Activated CD4-positive, alpha-beta memory T cell treated with anti-CD3 and anti-CD28 coated beads, Interleukin-2, amount 10 ng/mL, durations not matched to agents 7 days and 5 days (primary cell): ENCODE results near the gene SHISA9. TPM values are rescaled to one million over a fixed set of nuclear protein-coding genes. Genes with fewer than 3 reads are reported as not detected.

Experiments used
- CTCF ChIA-PET: fragments of 350-600 bp; sonication (Branson Sonifier 250); formaldehyde crosslinking; loops from one replicate; lab custom pipeline; 2021; ENCODE audit warnings: antibody characterized with exemption, inconsistent platforms; lab: Charles Lee
- POLR2A ChIA-PET: fragments of 350-600 bp; sonication (Branson Sonifier 250); formaldehyde crosslinking; loops from one replicate; lab custom pipeline; 2021; ENCODE audit warnings: antibody characterized with exemption; lab: Charles Lee
- DNase-seq: peaks from one replicate; pipeline ENCODE4 v3.0.0-alpha.2; 2020
- H3K27ac Mint-ChIP-seq: one replicate; pipeline ENCODE4 v1.8.0; 2021; ENCODE audit warnings: mild to moderate bottlenecking, mixed read lengths
- H3K27me3 Mint-ChIP-seq: one replicate; pipeline ENCODE4 v1.8.0; 2021; ENCODE audit warnings: mixed read lengths
- H3K36me3 Mint-ChIP-seq: one replicate; pipeline ENCODE4 v1.8.0; 2021; ENCODE audit warnings: low read depth, mixed read lengths
- H3K4me1 Mint-ChIP-seq: one replicate; pipeline ENCODE4 v1.8.0; 2021; ENCODE audit warnings: mixed read lengths
- H3K4me3 Mint-ChIP-seq: one replicate; pipeline ENCODE4 v1.8.0; 2021; ENCODE audit warnings: mild to moderate bottlenecking, mixed read lengths
- H3K9me3 Mint-ChIP-seq: one replicate; pipeline ENCODE4 v1.8.0; 2021; ENCODE audit warnings: mixed read lengths
- total RNA-seq, 2 experiments: library from RNA; stranded (reverse); gene quantifications; one replicate each; pipeline ENCODE4 v1.2.3, GENCODE V29; 2021

The SHISA9 gene
- total RNA-seq, 2 experiments from 2014 or later = 0.08 TPM; not detected in 1

- DNase-seq = no peak
- Mint-ChIP-seq H3K4me1 (no peaks in the 10 kb centered on the region), H3K4me3 (no peak overlapping the region), H3K27me3 (no peaks in the 10 kb centered on the region), H3K9me3 (peaks cover 11% of the 10 kb centered on the region), H3K36me3 (no peaks in the 10 kb centered on the region), H3K27ac (no peak overlapping the region)
- ChIA-PET CTCF (no interaction called here), POLR2A (no interaction called here)
These were observed 182.9 kb downstream of the SHISA9 start for GRCh38 chr16:13084331-13084730.

- POLR2A ChIA-PET = no interaction called here
- H3K9me3 Mint-ChIP-seq = peaks cover 14% of the 10 kb centered on the region
- H3K36me3 Mint-ChIP-seq = no peaks in the 10 kb centered on the region
- no peaks in the 10 kb centered on the region for H3K4me1 Mint-ChIP-seq
- DNase-seq = no peak
- CTCF ChIA-PET = no interaction called here
- no peak overlapping the region for H3K4me3 Mint-ChIP-seq
- no peak overlapping the region for H3K27ac Mint-ChIP-seq
- no peaks in the 10 kb centered on the region for H3K27me3 Mint-ChIP-seq
These were observed 192.3 kb downstream of the SHISA9 start for GRCh38 chr16:13093661-13094060.

DNA sequence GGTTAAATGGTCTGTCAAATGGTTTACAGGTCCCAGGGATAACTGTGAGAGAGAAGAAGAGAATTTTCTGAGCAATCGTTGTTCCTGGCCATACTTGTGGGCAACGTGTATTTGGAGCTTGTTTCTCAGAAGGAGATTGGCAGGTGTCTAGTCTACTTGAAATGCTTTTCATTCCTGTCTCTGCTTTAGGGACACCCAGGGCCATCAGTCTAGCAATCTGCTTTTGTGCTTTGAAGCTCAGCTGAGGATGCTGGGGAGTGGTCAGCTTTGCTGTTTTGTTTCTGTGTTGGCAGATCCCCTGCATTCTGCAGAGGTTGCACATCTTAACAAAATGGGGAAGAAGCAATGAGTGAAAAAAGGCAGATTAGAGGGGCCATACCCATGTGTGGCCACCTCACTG lies 193.7 kb downstream of the SHISA9 start:
- peaks cover 10% of the 10 kb centered on the region for H3K9me3 Mint-ChIP-seq
- ChIA-PET POLR2A (no interaction called here), CTCF (no interaction called here)
- DNase-seq = no peak
- H3K27me3 Mint-ChIP-seq = no peaks in the 10 kb centered on the region
- H3K4me3 Mint-ChIP-seq = no peak overlapping the region
- H3K36me3 Mint-ChIP-seq = no peaks in the 10 kb centered on the region
- H3K4me1 Mint-ChIP-seq = no peaks in the 10 kb centered on the region
- no peak overlapping the region for H3K27ac Mint-ChIP-seq

- H3K27ac Mint-ChIP-seq = no peak overlapping the region
- ChIA-PET POLR2A (no interaction called here), CTCF (no interaction called here)
- no peaks in the 10 kb centered on the region for H3K27me3 Mint-ChIP-seq
- H3K9me3 Mint-ChIP-seq = peaks cover 8% of the 10 kb centered on the region
- no peak overlapping the region for H3K4me3 Mint-ChIP-seq
- no peaks in the 10 kb centered on the region for H3K36me3 Mint-ChIP-seq
- H3K4me1 Mint-ChIP-seq = no peaks in the 10 kb centered on the region
- DNase-seq = no peak
These were observed 197.1 kb downstream of the SHISA9 start for GRCh38 chr16:13098536-13098935.

GRCh38 chr16:13099822-13100221 lies 198.4 kb downstream of the SHISA9 start:
- no peaks in the 10 kb centered on the region for H3K27me3 Mint-ChIP-seq
- CTCF ChIA-PET = no interaction called here
- H3K4me1 Mint-ChIP-seq = no peaks in the 10 kb centered on the region
- DNase-seq = no peak
- POLR2A ChIA-PET = no interaction called here
- H3K4me3 Mint-ChIP-seq = no peak overlapping the region
- no peaks in the 10 kb centered on the region for H3K36me3 Mint-ChIP-seq
- H3K9me3 Mint-ChIP-seq = peaks cover 6% of the 10 kb centered on the region
- H3K27ac Mint-ChIP-seq = no peak overlapping the region

DNA sequence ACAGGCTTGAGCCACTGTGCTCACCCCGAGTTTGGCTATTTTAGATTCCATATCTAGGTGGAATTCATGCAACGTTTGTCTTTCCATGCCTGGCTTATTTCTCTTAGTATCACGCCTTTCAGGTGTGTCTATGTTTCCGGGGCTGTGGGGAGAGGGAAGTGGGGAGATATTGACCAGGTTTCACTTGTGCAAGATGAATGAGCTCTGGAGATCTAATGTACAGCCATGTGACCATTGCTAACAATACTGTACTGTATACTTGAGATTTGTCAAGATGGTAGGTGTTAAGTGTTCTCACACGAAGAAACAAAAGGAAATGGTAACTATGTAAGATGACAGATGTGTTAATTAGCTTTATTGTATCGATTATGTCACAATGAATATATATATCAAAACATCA lies 199.6 kb downstream of the SHISA9 start:
- ChIA-PET CTCF (no interaction called here), POLR2A (no interaction called here)
- Mint-ChIP-seq H3K36me3 (no peaks in the 10 kb centered on the region), H3K27ac (no peak overlapping the region), H3K27me3 (no peaks in the 10 kb centered on the region), H3K4me1 (no peaks in the 10 kb centered on the region), H3K9me3 (peaks cover 6% of the 10 kb centered on the region), H3K4me3 (no peak overlapping the region)
- no peak for DNase-seq

DNA sequence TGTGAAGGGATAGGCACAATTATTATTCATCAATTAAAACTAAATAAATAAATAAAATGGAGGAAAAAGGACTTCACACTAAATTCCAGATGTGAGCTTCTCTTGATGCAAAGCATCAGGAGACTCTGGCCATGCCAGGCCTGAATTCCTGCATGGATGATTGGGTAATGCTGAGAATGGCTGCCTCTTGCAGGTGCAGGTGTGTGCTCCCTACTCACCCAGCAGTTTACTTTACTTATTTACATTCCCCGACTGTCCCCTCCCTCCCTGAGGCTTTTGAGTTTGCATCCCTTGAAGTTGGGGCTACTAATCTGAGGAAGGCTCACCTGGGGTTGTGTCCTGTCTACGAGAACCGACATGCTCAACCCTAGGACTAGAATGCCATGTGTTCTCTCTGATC lies 200.4 kb downstream of the SHISA9 start:
- peaks cover 9% of the 10 kb centered on the region for H3K9me3 Mint-ChIP-seq
- POLR2A ChIA-PET = no interaction called here
- H3K4me1 Mint-ChIP-seq = no peaks in the 10 kb centered on the region
- no peaks in the 10 kb centered on the region for H3K27me3 Mint-ChIP-seq
- no peak overlapping the region for H3K27ac Mint-ChIP-seq
- no peak overlapping the region for H3K4me3 Mint-ChIP-seq
- CTCF ChIA-PET = no interaction called here
- no peak for DNase-seq
- H3K36me3 Mint-ChIP-seq = no peaks in the 10 kb centered on the region

DNA sequence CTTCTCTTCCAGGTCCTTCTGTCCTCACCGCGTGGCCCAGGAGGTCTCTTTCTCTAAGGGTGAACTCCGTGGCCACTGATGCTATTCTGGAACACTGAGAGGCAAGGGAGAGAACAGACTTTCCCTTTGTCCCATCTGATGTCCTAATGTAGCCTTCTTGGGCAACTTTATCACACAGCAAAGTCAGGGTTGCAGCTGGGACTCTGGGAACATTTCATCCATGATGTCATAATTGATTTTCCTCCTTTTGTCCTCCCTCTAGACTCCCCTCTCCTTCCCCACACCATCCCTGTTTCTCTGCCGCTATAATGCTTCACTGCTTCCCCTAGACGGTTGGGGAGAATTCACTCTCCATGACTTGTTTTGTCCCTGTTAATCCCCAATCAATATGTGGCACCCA lies 201.0 kb downstream of the SHISA9 start:
- H3K4me3 Mint-ChIP-seq = no peak overlapping the region
- H3K27ac Mint-ChIP-seq = no peak overlapping the region
- peaks cover 11% of the 10 kb centered on the region for H3K9me3 Mint-ChIP-seq
- H3K4me1 Mint-ChIP-seq = no peaks in the 10 kb centered on the region
- no peaks in the 10 kb centered on the region for H3K27me3 Mint-ChIP-seq
- ChIA-PET CTCF (no interaction called here), POLR2A (no interaction called here)
- DNase-seq = no peak
- H3K36me3 Mint-ChIP-seq = no peaks in the 10 kb centered on the region

DNA sequence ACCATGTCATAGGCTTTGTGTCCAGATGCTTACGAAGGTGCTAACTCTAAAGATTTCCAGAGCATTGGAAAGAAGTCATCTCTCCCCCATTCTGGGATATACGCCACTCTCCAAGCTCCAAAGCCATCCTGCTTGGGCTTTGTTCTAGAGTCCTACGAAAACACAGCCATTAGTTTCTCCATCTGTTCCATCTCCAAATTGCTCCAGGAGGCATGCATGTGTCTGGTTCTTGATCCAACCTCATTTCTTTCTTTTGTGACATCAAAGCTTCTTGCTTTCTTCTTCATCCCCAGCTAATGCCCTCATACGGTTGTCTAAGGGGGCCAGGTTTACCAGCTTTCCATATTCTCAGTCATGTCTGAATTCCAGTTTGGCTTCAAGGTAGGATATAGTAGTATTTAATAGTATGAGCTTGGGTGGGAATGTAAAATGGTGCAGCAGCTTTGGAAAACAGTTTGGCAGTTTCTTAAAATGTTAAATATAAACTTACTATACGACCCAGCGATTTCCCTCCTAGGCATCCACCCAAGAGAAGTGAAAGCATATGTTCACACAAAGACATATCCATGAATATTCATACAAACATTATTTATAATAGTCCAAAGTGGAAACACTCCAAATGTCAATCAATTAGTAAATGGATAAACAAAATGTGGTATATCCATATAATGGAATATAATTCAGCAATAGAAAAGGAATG lies 202.6 kb downstream of the SHISA9 start:
- no peak for DNase-seq
- ChIA-PET POLR2A (no interaction called here), CTCF (no interaction called here)
- Mint-ChIP-seq H3K4me1 (no peaks in the 10 kb centered on the region), H3K27me3 (no peaks in the 10 kb centered on the region), H3K27ac (no peak overlapping the region), H3K36me3 (no peaks in the 10 kb centered on the region), H3K9me3 (peaks cover 14% of the 10 kb centered on the region), H3K4me3 (no peak overlapping the region)

- Mint-ChIP-seq H3K4me1 (no peaks in the 10 kb centered on the region), H3K36me3 (no peaks in the 10 kb centered on the region), H3K4me3 (no peak overlapping the region), H3K9me3 (peaks cover 15% of the 10 kb centered on the region), H3K27ac (no peak overlapping the region), H3K27me3 (no peaks in the 10 kb centered on the region)
- no peak for DNase-seq
- ChIA-PET CTCF (no interaction called here), POLR2A (no interaction called here)
These were observed 203.4 kb downstream of the SHISA9 start for GRCh38 chr16:13104772-13105171.

DNA sequence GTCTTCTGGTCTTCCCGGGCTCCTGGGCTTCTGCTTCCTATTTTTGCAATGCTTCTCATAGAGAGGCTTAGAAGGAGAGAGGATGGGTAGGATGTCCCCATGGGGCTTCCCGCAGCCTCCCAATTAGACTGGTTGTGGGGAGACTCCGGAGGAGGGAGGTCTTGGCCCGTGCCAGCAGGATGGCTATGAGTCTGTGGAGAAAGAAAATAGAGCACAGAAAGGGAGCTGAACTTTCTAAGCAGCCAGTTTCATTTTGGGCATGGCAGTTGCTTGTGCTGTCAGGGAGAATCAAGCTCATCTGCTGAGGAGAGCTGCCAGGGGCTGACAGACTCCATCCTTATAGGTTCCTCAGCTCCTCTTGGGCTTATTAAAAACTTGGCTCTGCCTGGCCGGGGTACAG lies 204.0 kb downstream of the SHISA9 start:
- Mint-ChIP-seq H3K4me3 (no peak overlapping the region), H3K27ac (no peak overlapping the region), H3K36me3 (no peaks in the 10 kb centered on the region), H3K27me3 (no peaks in the 10 kb centered on the region), H3K4me1 (no peaks in the 10 kb centered on the region), H3K9me3 (peaks cover 15% of the 10 kb centered on the region)
- ChIA-PET POLR2A (no interaction called here), CTCF (no interaction called here)
- DNase-seq = no peak

DNA sequence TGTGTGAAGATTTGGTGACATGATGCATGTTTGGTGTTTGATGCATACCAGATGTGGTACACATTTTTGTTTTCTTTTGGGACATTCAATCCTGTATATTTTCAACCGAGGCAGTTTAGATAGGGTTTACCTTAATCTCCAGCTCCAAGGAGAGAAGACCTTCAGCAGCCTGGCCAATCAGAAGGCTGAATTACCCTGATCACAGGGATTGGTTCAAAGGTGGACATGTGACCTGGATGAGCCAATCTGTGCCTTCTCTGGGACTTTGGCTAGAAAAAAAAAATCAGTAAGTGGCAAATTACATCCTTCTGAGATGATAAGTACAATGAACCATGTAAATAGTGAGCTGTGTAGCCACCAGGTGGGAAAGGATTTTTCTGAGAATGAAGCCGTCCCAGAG lies 205.1 kb downstream of the SHISA9 start:
- ChIA-PET POLR2A (no interaction called here), CTCF (no interaction called here)
- Mint-ChIP-seq H3K27ac (no peak overlapping the region), H3K4me1 (no peaks in the 10 kb centered on the region), H3K27me3 (no peaks in the 10 kb centered on the region), H3K36me3 (no peaks in the 10 kb centered on the region), H3K4me3 (no peak overlapping the region), H3K9me3 (peaks cover 13% of the 10 kb centered on the region)
- no peak for DNase-seq

GRCh38 chr16:13108126-13108525 lies 206.7 kb downstream of the SHISA9 start:
- DNase-seq = no peak
- ChIA-PET POLR2A (no interaction called here), CTCF (no interaction called here)
- H3K27me3 Mint-ChIP-seq = no peaks in the 10 kb centered on the region
- no peaks in the 10 kb centered on the region for H3K36me3 Mint-ChIP-seq
- H3K4me3 Mint-ChIP-seq = no peak overlapping the region
- no peak overlapping the region for H3K27ac Mint-ChIP-seq
- H3K9me3 Mint-ChIP-seq = peaks cover 12% of the 10 kb centered on the region
- H3K4me1 Mint-ChIP-seq = no peaks in the 10 kb centered on the region

GRCh38 chr16:13109171-13109570 lies 207.8 kb downstream of the SHISA9 start:
- no peaks in the 10 kb centered on the region for H3K4me1 Mint-ChIP-seq
- H3K9me3 Mint-ChIP-seq = peaks cover 16% of the 10 kb centered on the region
- H3K36me3 Mint-ChIP-seq = no peaks in the 10 kb centered on the region
- ChIA-PET POLR2A (no interaction called here), CTCF (no interaction called here)
- H3K27ac Mint-ChIP-seq = no peak overlapping the region
- no peaks in the 10 kb centered on the region for H3K27me3 Mint-ChIP-seq
- H3K4me3 Mint-ChIP-seq = no peak overlapping the region
- no peak for DNase-seq
